GM19193 (cell line): ENCODE results near the gene INAFM2.

Experiments
- POLR2A ChIP-seq: IDR thresholded peaks from 4 replicates; pipeline ENCODE4 v1.6.1; 2011; ENCODE audit not compliant: insufficient read depth, insufficient read length; ENCODE audit errors: extremely low read depth

Gene INAFM2

DNA sequence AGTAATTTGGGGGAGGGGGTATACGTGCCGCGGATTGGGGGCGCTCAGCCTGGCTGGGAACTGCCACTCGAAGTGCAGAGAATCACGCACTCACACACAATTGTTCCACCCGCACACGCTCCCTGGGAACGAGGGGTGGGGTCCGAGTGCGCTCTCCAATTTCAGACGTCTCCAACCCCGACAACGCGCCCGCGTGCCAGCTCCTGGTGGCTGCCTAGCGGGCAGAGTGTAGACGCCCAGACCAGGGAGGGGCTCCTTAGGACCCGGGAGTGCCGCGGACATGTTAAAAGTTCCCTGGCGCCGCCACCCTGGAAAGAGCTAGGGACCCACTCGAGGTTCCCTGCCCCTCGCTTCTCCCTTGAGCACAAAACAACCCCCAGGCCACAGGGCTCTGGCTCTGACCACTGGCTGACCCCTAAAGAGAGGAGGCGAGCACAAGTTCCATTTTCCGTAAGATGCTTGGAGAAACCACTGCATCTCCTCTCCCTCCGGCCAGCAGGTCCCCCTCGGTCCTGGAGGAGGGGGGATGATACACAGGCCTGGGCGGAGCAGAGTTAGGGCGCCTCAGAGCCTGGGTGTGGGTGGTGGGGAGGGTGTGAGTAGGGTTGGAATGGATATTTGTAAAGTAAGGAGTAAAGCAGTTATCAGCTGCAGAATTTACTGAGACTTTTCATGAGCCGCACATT is 39.7 kb upstream of the INAFM2 start:
- TF ChIP-seq POLR2A, result no peak

DNA sequence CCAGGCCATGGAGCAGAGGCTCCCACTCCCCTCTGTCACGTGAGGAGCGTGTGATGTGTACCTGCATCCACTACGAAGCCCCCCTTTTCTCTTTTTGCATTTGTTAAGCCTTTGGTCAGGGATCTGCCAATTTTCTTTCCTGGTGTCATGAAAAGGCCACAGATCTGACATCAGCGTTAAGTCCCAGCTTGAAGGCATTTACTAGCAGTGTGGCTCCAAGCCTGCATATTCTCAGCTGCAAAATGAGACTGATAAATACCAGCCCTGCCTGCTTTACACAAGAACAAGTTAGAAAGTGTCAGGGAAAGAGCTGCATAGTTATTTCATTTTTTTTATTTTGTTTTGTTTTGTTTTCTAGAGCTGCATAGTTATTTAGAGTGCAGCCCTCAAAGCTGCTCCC is 38.3 kb upstream of the INAFM2 start:
- TF ChIP-seq POLR2A, result no peak

DNA sequence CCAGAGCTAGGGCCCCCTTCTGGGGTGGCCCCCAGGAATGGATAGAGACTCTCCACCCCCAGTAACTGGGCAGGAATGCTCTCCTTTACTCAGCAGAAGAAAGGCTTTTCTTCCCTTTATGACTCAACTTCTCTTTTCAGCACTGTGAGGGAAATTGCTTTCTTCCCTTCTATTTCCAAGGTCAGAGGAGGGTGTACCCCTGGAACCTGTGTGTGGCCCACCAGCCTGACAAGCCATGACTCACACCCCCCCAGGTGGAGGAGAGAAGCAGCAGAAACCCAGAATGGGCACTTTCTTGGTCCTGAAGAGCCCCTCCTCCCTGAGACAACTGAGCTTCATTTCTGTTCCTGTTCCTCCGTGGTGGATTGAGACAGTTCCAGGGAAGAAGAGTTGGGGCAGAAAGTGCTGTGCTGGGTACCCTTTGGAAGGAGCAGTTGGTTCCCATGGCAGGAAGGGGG is 37.9 kb upstream of the INAFM2 start:
- no peak for TF ChIP-seq POLR2A

DNA sequence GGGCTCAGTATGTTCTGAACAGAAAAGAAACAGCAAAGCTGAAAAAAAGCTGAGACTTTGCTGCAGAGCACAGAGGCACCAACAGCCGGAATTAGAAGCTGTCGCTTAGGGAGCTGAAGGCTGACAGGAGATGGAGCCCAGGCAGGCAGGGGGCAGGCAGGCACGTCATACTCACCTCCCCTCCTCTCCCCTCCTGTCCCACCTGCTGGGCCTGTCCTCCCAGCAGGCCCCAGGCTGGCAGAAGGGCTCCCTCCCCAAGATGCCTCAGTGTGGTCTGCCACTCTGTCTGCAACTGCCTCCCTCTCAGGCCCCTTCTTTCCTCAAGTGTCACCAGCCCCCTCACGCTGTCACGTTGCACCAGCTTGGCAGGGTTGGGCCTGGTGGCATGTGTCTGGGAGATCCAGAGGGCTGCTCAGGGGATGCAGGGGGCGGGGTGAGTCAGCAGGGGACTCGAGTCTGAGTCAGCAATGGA is 37.4 kb upstream of the INAFM2 start:
- no peak for TF ChIP-seq POLR2A

DNA sequence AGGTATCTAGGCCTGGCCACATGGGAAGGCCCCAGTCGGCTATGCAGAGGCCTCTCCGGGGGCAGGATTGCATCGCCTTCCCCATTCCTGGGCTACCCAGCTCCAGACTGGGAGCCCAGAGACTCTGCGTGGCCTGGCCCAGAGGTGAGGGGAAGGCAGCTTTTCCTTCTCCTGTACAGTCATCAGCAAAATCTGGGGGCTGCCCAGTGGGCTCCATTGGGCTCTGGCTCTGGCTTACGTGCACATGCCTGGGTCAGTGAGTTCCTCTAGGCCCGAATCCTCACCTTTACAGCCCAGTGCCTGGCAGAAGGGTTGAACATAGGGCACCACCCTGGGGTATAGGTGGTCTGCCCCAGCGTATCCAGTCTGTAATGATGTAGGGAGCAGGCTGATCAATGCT is 36.7 kb upstream of the INAFM2 start:
- TF ChIP-seq POLR2A, result no peak

DNA sequence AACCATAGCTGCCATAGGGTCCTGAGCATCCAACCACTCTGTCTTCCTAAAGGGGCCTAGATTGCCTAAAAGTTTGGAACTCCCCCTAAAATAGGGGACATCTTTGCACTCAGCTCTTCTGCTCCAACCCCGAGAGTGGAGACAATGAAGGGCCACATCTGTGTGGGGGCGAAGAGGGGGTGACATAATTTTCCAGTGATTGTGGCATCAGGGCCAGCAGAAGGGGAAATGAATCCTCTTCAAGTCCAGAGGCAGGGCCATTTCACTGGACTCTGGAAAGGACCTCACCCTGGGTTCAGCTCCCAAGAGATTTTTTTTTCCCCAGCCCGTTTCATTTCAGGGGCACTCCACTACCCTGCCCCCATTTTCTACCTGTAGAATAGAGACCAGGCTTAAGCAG is 36.0 kb upstream of the INAFM2 start:
- no peak for TF ChIP-seq POLR2A

DNA sequence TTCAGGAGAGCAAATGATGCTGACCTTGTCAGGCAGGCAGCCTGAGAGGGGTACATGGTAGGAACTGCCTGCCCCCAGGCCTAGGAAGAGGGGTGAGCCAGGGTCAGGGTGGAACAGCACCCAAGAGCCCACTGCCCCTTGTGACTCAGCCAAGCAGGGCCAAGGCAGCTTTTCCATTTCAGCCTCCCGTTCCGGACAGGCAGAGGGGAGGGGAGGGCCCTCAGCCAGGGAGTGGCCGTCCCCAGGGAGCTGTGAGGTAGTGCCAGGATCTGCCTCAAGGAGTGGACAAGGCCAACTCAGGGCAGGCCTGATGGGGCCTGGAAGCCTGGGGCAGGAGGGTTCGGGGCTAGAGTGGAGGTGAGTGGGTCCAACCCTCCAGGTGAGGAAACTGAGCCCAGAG is 35.5 kb upstream of the INAFM2 start:
- TF ChIP-seq POLR2A, result no peak

DNA sequence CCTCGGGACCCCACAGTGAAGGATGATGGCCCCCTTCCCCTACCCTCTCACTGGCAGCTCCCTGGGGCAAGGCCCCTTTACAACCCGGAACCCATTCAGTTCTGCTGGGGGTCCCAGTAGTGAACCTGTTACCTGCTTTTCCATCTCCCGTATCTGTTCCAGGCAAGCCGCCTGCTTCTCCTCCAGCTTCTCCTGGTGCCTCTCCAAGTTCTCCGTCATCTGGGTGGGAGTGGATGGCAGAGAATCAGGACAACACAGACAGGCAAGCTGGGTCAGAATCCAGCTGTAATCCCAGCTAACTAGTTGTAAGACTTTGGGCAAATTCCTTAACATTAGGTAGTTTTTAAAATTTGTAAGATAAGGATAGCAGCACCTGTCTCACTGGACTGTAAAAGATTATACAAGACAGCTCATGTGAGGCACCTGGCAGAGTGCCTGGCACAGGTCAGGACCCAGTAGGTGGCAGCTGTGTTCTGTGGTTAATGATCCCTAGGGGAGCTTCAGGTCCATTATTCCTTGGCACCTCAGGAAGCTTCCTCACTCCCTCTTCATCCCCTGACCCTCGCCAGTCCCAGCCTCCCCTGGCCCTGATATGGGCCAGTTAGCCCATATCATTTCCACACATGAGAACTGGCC is 34.2 kb upstream of the INAFM2 start:
- TF ChIP-seq POLR2A, result no peak

DNA sequence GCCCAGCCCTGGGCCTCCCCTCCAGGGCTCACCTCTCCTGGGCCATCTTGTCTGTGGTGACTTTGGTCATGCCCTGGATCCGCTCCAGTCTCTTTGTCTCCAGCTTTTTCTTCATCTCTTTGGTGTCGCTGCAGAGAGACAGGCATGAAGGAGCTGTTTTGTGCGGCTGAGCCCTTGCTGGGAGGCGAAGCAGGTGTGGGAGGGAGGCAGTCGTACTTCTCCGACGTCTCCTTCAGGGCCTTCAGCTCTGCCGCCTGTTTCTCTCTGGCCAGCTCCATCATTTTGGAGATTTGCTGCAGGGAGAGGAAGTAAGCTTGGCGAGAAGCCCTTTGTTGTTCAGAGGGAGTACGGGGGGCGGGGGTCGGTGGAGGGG is 33.0 kb upstream of the INAFM2 start:
- TF ChIP-seq POLR2A, result no peak

DNA sequence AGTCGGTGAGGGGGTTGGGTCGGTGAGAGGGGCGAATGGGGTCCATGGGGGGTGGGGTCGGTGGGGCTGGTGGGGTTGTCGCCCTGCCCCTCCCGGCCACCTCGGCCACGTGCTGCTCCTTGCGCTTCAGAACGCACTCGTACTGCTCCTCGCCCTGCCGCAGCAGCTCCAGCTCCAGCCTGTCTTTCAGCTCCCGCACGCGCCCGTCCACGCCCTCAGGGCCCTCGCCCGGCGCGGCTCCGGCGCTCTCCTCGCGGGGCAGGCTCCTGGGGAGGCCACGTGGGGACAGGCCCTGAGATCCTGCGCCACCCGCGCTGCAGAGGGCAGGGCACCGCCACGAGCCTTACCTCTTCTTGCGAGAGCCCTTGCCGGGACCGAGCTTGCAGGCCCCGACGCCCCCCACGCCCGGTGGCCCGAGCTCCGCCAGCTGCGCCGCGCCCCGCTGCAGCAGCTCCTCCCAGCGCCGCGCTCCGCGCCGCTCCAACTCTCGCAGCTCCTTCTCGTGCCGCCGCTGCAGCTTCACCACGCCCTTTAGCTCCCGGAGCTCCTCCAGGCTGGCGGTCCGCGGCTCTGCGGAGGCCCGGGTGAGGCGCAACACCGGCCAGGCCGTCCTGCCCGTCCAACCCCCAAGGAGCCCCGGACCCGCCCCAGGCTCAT is 32.4 kb upstream of the INAFM2 start:
- no peak for TF ChIP-seq POLR2A

DNA sequence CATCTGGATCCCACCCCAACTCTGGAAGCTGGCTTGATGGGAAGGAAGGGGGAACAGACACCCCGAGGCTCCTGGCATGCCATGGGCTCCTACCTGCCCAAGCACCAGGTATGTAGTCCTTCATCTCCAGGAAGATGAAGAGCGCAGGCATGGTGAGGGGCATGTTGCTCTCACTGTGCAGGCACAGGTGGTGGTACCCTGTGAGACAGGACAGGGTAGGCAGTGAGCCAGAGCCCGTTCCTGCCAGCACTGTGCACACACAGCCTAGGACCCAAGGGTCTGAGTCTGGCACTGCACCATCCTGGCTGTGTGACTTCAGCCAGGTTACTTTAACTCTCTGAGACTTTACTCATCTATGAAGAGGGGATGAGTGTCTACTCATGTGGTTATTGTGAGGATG is 31.2 kb upstream of the INAFM2 start:
- TF ChIP-seq POLR2A, result no peak

DNA sequence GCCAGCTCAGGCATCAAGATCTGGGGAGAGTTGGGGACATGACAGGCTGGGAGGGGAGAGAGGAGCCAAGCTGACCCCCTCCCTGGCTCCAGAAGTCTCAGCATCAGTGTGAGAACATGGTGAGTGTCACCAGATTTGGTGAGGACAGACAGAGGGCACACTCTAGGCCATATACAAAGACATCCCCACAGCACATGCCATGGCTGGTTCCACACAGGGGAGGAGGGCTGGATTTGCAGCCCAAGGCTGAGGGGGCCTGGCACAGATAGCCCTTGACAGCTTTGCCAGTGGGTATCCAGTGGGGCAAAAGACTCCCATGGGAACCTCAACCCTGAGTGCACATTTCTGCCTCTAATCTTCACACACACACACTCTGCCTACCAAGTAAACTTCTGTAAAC is 30.5 kb upstream of the INAFM2 start:
- TF ChIP-seq POLR2A, result no peak

DNA sequence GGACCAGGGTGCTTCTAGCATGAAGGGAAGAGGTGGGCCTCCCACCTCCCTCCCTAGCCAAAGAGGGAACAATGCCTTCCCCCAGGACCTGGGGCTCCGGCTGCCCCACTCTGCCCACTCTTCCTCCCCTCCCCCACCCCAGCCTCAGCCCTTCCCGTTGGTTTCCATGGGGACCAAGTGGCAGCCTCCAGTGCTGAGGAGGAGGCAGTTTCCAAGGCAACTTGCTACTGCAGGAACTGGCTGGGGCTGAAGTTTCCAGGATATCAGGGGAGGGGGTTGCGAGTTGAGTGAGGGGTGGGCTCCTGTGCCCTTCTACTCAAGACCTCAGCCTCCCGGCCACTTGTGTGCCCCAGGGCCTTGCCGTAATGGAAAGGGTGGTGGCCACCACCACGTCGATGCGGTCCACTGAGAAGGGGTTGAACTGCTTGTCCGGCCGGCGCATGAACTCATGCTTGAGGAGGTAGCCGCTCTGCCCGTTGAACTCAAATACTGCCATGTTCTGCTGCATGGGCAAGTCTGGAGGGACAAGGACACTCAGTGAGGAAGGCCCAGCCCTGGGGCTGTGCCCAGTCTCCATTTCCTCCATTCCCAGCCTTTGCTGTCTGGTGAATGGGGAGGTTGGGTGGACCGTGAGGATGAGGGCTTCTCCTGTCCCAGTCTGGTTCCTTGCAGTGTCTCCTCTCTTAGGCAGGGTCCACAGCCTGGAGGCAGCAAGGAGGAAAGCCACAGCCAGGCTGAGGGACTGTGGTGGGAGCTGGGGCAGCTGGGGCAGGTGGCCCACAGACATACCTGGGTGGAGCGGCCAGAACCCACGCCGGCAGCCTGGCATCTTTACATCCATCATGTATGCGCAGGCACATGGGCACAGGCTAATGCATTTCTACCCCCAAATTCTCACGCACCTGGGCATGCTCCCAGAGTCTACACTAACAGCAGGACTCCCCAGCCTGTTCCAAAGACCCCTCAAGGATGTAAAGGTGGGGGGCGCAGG is 29.3 kb upstream of the INAFM2 start:
- no peak for TF ChIP-seq POLR2A

DNA sequence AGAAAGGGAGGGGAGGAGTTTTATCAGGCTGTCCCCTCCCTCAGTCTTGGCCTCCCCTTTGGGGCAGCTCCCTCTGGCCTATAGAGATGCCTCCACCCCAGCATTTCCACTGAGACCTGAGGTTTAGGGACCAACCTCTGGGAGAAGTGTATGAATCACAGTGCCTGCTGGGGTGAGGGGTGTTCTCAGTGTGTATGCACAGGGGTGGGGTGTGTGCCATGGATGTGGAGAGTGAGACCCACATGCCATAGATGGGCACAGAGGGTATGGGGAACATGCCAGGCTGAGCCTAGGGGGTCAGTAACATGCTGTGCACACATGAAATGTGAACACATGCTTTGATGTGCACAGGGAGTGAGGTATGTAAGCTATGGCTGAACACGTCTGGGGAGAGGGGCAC is 28.2 kb upstream of the INAFM2 start:
- TF ChIP-seq POLR2A, result no peak
